ENCODE measurements around the gene RAD23A. TPM values are rescaled to one million over a fixed set of nuclear protein-coding genes. Genes with fewer than 3 reads are reported as not detected.

Gene RAD23A
- total and polyA plus RNA-seq, 10 of the 15 experiments (the other 5 are each of a cell fraction or from before 2014, with no cell fraction given) = 8.8 to 198 (median 119) TPM

DNA sequence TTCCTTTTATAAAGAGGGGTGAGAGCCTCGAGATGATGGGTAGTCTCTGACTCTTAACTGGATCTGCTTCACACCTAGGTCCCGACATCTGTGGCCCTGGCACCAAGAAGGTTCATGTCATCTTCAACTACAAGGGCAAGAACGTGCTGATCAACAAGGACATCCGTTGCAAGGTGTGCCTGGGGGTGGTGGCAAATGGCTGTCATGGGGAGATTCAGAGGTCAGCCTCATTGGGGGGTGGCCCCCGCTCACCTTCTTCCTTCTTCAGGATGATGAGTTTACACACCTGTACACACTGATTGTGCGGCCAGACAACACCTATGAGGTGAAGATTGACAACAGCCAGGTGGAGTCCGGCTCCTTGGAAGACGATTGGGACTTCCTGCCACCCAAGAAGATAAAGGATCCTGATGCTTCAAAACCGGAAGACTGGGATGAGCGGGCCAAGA is 5.7 kb upstream of the RAD23A start:
- WGBS (ENCODE audit: insufficient coverage, insufficient replicate concordance, low lambda C conversion rate, missing lambda C conversion rate) = 11% methylated on average over 10 of the region's 10 CpGs
- Histone ChIP-seq H3K79me2 (ENCODE audit: control insufficient read depth, insufficient read depth, low read length) (peaks cover 51% of the 10 kb centered on the region), H3K27me3 (replicated peaks in 1 of 2; ENCODE audit: control insufficient read depth in 2 of 2, insufficient read depth in 2 of 2, low read length in 1 of 2) (no peaks in the 10 kb centered on the region), H3K4me2 (ENCODE audit: control insufficient read depth, insufficient read depth) (peak overlapping the region; percentile 78), H3K4me3 (peak overlapping the region; percentile 90), H3K9ac (ENCODE audit: control insufficient read depth, insufficient read depth, low read length) (peak overlapping the region; percentile 99), H2AFZ (ENCODE audit: control insufficient read depth, low read depth, low read length) (no peak overlapping the region), H3K4me1 (ENCODE audit: control insufficient read depth, insufficient read depth, low read length) (peaks cover 59% of the 10 kb centered on the region), H3K9me3 (replicated peaks; ENCODE audit: control insufficient read depth, insufficient read depth, low read length) (no peaks in the 10 kb centered on the region), H4K20me1 (ENCODE audit: control insufficient read depth, insufficient read depth) (peaks cover 12% of the 10 kb centered on the region; the same call in 1 of the 2 replicates), H3K27ac (ENCODE audit: control insufficient read depth, insufficient read depth) (peak overlapping the region; percentile 88), H3K36me3 (ENCODE audit: control insufficient read depth in 2 of 2, insufficient read depth in 2 of 2, low read length in 1 of 2) (peaks cover 20 to 34% of the 10 kb centered on the region in 2 experiments)
- ChIA-PET SMC1A (ENCODE audit: uncharacterized antibody, unreplicated experiment) (interaction anchor here (0.9 to 1.5 kb wide), 4 partner anchors 19 to 49 kb away, joined by 3 to 5 read pairs (median 4); partner anchors contain the start of gene GCDH), CTCF (interaction anchor here (0.6 to 1.0 kb wide), 2 partner anchors 26 to 40 kb away, joined by 3 to 4 read pairs; no protein-coding TSS in a partner anchor), RAD21 (ENCODE audit: unreplicated experiment) (interaction anchor here (0.8 kb wide), 1 partner anchor 25 kb away, joined by 3 read pairs; no protein-coding TSS in a partner anchor), POLR2A (interaction anchor here (0.6 to 3.1 kb wide), 3 partner anchors 20 to 47 kb away, joined by 3 to 11 read pairs (median 3); no protein-coding TSS in a partner anchor)
- FAIRE-seq (no peak), ATAC-seq (no peak), DNase-seq (ENCODE audit: low read depth, low spot score) (no peak)
- TF ChIP-seq, protein P1, sequence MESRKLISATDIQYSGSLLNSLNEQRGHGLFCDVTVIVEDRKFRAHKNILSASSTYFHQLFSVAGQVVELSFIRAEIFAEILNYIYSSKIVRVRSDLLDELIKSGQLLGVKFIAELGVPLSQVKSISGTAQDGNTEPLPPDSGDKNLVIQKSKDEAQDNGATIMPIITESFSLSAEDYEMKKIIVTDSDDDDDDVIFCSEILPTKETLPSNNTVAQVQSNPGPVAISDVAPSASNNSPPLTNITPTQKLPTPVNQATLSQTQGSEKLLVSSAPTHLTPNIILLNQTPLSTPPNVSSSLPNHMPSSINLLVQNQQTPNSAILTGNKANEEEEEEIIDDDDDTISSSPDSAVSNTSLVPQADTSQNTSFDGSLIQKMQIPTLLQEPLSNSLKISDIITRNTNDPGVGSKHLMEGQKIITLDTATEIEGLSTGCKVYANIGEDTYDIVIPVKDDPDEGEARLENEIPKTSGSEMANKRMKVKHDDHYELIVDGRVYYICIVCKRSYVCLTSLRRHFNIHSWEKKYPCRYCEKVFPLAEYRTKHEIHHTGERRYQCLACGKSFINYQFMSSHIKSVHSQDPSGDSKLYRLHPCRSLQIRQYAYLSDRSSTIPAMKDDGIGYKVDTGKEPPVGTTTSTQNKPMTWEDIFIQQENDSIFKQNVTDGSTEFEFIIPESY (IDR thresholded peaks at IDR 0.05) = no peak
- peak; percentile 45; the same call in 1 of the 2 replicates for TF ChIP-seq POLR2A (IDR thresholded peaks at IDR 0.05; ENCODE audit: low read depth, low read length)
- in situ Hi-C loops (cut with MboI) (no loop called here), intact Hi-C loops (cut with micrococcal nuclease; ENCODE audit: unreplicated experiment) (loop anchor here (5.0 kb wide), 1 partner anchor 153 kb away; no protein-coding TSS in a partner anchor)
- BruUV-seq (replicated peaks) = TSS peak; percentile 78

DNA sequence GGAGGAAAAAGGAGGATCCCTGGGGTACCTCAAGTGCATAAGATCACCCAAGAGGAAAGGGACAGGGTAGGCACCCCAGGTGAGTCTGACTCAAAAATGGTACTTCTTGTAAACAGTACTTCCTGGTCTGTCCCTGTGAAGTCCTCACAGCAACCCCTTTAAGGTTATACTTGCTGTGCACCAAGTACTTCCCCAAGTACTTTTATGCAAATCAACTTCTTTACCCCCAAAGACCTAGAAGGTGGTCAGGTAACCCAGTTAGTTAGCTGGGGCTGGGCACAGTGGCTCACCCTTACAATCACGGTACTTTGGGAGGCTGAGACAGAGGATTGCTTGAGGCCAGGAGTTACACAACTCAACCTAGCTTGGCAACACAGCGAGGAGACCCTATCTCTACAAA is 4.8 kb upstream of the RAD23A start:
- H3K27me3 ChIP-seq (replicated peaks in 1 of 2; ENCODE audit: control insufficient read depth in 2 of 2, insufficient read depth in 2 of 2, low read length in 1 of 2) = no peaks in the 10 kb centered on the region
- intact Hi-C loops (cut with micrococcal nuclease; ENCODE audit: unreplicated experiment) = no loop called here
- H3K36me3 ChIP-seq (ENCODE audit: control insufficient read depth in 2 of 2, insufficient read depth in 2 of 2, low read length in 1 of 2) = peaks cover 20 to 34% of the 10 kb centered on the region in 2 experiments
- no peak for ATAC-seq
- peak overlapping the region; percentile 88 for H3K27ac ChIP-seq (ENCODE audit: control insufficient read depth, insufficient read depth)
- ChIA-PET SMC1A (ENCODE audit: uncharacterized antibody, unreplicated experiment) (interaction anchor here (0.6 to 0.9 kb wide), 2 partner anchors 8 to 14 kb away, joined by 3 to 4 read pairs; no protein-coding TSS in a partner anchor), POLR2A (no interaction called here), RAD21 (ENCODE audit: unreplicated experiment) (no interaction called here), CTCF (interaction anchor here (1.2 kb wide), 1 partner anchor 24 kb away, joined by 11 read pairs; no protein-coding TSS in a partner anchor)
- in situ Hi-C loops (cut with MboI) = no loop called here
- no peak for FAIRE-seq
- no peaks in the 10 kb centered on the region for H3K9me3 ChIP-seq (replicated peaks; ENCODE audit: control insufficient read depth, insufficient read depth, low read length)
- H2AFZ ChIP-seq (ENCODE audit: control insufficient read depth, low read depth, low read length) = no peak overlapping the region
- H3K4me2 ChIP-seq (ENCODE audit: control insufficient read depth, insufficient read depth) = peak overlapping the region; percentile 78
- DNase-seq (ENCODE audit: low read depth, low spot score) = no peak
- peaks cover 53% of the 10 kb centered on the region for H3K79me2 ChIP-seq (ENCODE audit: control insufficient read depth, insufficient read depth, low read length)
- peak; percentile 32; the same call in 1 of the 2 replicates for TF ChIP-seq POLR2AphosphoS5 (IDR thresholded peaks at IDR 0.05; ENCODE audit: low read length)
- TF ChIP-seq FOXK2 (IDR thresholded peaks at IDR 0.05) = no peak
- 0 out of 2 replicates have a peak, but pooled peaks have one; percentile 17 for TF ChIP-seq SMAD5 (IDR thresholded peaks at IDR 0.05; ENCODE audit: low read depth)
- 0 out of 2 replicates have a peak, but pooled peaks have one; percentile 32 for TF ChIP-seq POLR2AphosphoS2 (IDR thresholded peaks at IDR 0.05; ENCODE audit: low read depth, low read length)
- peak overlapping the region; percentile 90 for H3K4me3 ChIP-seq
- H3K4me1 ChIP-seq (ENCODE audit: control insufficient read depth, insufficient read depth, low read length) = peaks cover 63% of the 10 kb centered on the region
- no TSS peak for BruUV-seq (replicated peaks)
- peaks cover 12% of the 10 kb centered on the region; the same call in 1 of the 2 replicates for H4K20me1 ChIP-seq (ENCODE audit: control insufficient read depth, insufficient read depth)
- 0% methylated on average over 2 of the region's 2 CpGs for WGBS (ENCODE audit: insufficient coverage, insufficient replicate concordance, low lambda C conversion rate, missing lambda C conversion rate)
- peak overlapping the region; percentile 99 for H3K9ac ChIP-seq (ENCODE audit: control insufficient read depth, insufficient read depth, low read length)

Data from GM12878 (cell line).